Measurements from ENCODE around the gene DPM3.
"Not testable (repeated sequence)": the region's sequence is repeated elsewhere in the genome, so short reads cannot be mapped to it uniquely, and the experiment has no call there.

The DPM3 gene

GRCh38 chr1:155124503-155125463 lies 15.5 kb downstream of the DPM3 start:
- no peak for DNase-seq

- DNase-seq: no peak
These were observed 16.5 kb downstream of the DPM3 start for GRCh38 chr1:155123801-155124200.

- no peak for DNase-seq
These were observed 18.0 kb downstream of the DPM3 start for GRCh38 chr1:155122308-155122707.

- no peak for DNase-seq
These were observed 19.1 kb downstream of the DPM3 start for GRCh38 chr1:155121249-155121648.

- DNase-seq: no peak
These were observed 20.1 kb downstream of the DPM3 start for GRCh38 chr1:155120253-155120652.

GRCh38 chr1:155118090-155118489 lies 22.2 kb downstream of the DPM3 start:
- not testable (repeated sequence) for DNase-seq

- DNase-seq: peak; percentile 29 to 42
These were observed 22.7 kb downstream of the DPM3 start for GRCh38 chr1:155117610-155118009.

GRCh38 chr1:155116113-155116764 lies 24.1 kb downstream of the DPM3 start:
- DNase-seq: no peak

GRCh38 chr1:155113450-155113980 lies 26.8 kb downstream of the DPM3 start:
- no peak for DNase-seq

GRCh38 chr1:155110826-155111225 lies 29.5 kb downstream of the DPM3 start:
- no peak for DNase-seq

GRCh38 chr1:155110381-155110780 lies 29.9 kb downstream of the DPM3 start:
- no peak for DNase-seq

GRCh38 chr1:155108296-155108695 lies 32.0 kb downstream of the DPM3 start:
- DNase-seq: no peak

- DNase-seq: no peak
These were observed 32.7 kb downstream of the DPM3 start for GRCh38 chr1:155107309-155108264.

- peak in 1 of 2 experiments; percentile 59 for DNase-seq
These were observed 33.5 kb downstream of the DPM3 start for GRCh38 chr1:155106862-155107261.

- DNase-seq: no peak
These were observed 34.7 kb downstream of the DPM3 start for GRCh38 chr1:155105604-155106011.

GRCh38 chr1:155104605-155105534 lies 35.5 kb downstream of the DPM3 start:
- no peak for DNase-seq

- DNase-seq: no peak
These were observed 37.0 kb downstream of the DPM3 start for GRCh38 chr1:155103325-155103724.

GRCh38 chr1:155099331-155099730 lies 41.0 kb downstream of the DPM3 start:
- no peak for DNase-seq

GRCh38 chr1:155094622-155094948 lies 45.7 kb downstream of the DPM3 start:
- no peak for DNase-seq

- peak in 1 of 2 experiments; percentile 22 for DNase-seq
These were observed 46.3 kb downstream of the DPM3 start for GRCh38 chr1:155093911-155094621.

- no peak for DNase-seq
These were observed 47.7 kb downstream of the DPM3 start for GRCh38 chr1:155092641-155093040.

Measured in NCI-H187 (cell line).